ENCODE data around the gene PDS5B.
"Not testable (repeated sequence)": the region's sequence is repeated elsewhere in the genome, so short reads cannot be mapped to it uniquely, and the experiment has no call there.

Gene PDS5B, protein sequence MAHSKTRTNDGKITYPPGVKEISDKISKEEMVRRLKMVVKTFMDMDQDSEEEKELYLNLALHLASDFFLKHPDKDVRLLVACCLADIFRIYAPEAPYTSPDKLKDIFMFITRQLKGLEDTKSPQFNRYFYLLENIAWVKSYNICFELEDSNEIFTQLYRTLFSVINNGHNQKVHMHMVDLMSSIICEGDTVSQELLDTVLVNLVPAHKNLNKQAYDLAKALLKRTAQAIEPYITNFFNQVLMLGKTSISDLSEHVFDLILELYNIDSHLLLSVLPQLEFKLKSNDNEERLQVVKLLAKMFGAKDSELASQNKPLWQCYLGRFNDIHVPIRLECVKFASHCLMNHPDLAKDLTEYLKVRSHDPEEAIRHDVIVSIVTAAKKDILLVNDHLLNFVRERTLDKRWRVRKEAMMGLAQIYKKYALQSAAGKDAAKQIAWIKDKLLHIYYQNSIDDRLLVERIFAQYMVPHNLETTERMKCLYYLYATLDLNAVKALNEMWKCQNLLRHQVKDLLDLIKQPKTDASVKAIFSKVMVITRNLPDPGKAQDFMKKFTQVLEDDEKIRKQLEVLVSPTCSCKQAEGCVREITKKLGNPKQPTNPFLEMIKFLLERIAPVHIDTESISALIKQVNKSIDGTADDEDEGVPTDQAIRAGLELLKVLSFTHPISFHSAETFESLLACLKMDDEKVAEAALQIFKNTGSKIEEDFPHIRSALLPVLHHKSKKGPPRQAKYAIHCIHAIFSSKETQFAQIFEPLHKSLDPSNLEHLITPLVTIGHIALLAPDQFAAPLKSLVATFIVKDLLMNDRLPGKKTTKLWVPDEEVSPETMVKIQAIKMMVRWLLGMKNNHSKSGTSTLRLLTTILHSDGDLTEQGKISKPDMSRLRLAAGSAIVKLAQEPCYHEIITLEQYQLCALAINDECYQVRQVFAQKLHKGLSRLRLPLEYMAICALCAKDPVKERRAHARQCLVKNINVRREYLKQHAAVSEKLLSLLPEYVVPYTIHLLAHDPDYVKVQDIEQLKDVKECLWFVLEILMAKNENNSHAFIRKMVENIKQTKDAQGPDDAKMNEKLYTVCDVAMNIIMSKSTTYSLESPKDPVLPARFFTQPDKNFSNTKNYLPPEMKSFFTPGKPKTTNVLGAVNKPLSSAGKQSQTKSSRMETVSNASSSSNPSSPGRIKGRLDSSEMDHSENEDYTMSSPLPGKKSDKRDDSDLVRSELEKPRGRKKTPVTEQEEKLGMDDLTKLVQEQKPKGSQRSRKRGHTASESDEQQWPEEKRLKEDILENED (N-terminal part only)

DNA sequence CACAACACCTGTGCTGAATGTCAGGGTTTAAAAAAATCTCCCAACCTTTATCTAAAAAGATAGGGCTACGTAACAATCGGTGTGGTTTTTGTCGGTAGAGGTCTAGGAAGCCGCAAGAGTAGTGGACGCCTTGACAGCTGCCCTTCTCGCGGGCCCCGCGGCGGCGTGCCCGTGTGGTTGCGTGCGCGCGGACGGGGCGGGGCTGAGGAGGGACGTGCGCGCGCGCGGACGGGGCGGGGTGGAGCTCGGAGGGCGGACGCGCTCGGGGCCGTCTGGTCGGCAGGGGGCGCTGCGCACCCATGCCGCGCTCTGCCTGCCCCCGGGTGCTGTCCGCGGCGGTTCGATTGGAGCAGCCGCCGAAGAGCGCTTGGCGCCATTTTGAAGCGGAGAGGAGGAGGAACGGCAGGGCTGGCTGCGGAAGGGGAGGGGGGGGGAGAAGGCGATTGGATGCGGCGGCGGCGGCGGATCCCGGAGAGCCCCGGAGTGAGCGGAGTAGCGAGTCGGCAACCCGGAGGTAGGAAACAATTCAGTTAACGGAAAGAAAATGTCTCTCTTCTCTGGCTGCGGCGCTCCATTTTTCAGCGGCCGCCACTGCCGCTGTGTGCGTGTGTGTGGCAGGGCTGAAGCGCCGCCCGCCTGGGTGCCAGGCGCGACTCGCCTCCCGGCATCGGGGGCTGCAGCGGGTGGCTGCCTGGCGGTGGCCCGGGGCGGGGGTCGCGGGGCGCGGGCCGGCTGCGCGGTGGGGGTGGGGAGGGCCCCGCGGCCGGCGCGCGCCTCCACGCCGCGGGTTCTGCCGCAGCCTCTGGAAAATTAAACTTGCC is at the start of gene PDS5B:
Gene PDS5B, plus strand, starts transcription at position 373 of the 821 bp plus-strand sequence. CDS start 62,321 bp downstream, outside the sequence.
- DNase-seq: peak; percentile 85

DNA sequence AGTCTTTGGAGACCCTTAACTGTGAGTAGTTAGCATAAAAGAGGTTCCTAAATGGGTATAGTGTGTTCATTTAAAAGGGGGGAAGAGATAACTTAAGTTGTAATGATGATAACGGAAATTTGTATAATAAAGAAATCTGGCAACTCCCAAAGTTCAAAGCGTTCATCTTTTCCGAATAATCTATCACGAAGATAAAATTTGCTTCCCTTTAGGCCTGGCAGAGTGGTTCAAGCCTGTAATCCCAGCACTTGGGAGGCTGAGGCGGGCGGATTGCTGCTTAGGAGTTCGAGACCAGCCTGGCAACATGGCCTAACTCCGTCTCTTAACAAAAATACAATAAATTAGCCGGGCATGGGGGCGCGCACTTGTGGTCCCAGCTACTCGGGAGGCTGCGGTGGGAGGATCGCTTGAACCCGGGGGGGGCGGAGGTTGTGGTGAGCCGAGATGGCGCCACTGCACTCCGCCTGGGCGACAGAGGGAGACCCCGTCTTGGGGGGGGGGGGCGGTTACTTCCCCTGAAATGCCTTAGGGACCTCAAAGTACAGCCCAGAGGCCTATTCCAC is 48.6 kb upstream of the PDS5B start:
- no peak for DNase-seq

DNA sequence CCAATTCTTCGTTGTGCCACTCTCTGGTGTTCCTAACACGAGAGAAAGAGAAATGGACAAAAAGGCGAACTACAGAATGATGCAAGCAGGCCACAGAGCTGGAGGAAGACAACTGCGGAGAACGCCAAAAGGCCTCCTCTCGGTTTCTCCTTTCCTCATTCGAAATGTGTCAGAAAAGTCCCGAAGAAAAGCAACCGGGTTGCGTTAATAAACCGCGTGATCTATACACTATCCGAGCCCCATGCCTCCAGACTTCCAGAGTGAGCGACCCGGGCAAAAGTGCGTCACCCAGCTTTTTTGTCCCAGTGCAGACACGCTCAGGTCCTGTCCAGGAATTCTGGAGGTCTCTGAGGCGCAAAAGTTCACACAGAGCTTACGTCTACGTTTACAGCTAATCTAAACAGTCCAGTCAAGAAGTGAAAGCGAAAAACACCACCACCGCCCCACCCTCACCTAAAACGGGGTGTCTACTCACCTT is 48.1 kb upstream of the PDS5B start:
- DNase-seq: no peak

DNA sequence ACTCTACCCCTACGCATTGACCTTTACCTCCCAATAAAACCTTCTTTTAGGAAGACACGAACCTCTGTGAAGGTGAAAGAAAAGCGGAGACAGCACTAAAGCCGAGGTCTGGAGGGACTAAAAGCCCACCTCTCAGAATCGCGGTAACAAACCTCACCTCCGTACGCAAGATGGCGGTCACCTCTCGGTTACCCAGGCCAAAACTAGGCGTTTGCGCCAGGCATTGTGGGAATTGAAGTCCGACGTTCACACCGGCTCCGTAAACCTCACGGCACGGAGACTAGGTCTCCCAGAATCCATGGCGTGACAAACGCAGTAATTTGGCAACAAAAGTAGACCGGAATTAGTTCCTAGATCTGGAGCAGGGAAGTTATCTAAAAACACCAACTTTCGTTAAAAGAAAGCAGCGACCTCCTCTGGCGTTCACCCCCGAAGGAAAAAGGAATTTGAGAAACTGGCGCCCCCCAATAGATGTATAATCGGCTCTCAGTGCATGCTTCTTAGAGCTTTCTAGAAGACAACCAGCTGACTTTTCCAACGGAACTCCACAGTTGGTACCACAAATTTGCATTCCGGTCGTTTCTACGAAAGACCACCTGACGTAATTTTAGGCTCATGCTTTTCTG is 47.5 kb upstream of the PDS5B start, which contains the start of gene N4BP2L2:
Gene N4BP2L2, minus strand, starts transcription at position 175 of the 626 bp plus-strand sequence. CDS start 1,768 bp downstream, outside the sequence.
- DNase-seq: peak; percentile 94

DNA sequence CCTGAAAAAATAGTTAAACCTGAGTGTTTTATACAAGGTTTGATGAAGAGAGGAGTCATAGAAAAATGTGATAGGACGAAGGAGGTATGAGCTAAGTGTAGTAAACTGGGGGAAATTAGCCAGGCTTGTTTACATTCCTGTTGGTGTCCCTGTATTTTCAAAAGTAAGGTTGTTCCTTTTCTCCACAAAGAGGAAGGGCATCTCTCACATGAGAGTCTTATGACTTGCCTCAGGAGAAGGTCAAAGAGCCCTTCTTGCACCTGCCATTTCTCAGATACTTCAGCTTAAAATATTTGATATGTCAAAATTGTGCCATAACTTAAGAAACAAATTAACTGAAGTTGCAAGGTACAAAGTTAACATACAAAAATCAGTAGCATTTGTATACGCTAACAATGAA is 44.0 kb upstream of the PDS5B start:
- no peak for DNase-seq

DNA sequence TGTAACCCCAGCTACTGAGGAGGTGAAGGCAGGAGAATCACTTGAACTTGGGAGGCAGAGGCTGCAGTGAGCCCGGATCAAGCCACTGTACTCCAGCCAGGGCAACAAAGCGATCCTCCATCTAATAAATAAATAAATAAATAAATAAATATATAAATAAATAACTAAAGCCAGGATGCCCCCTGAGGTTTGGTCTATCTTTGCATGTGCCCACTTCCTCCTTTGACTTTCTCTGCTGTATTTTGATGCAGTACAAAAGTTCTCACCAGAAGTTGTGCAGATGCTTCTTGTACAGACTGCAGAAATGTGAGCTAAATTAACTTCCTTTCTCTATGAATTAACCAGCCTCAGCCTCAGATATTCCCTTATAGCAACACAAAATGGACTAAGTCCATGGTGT is 41.2 kb upstream of the PDS5B start:
- DNase-seq: no peak

DNA sequence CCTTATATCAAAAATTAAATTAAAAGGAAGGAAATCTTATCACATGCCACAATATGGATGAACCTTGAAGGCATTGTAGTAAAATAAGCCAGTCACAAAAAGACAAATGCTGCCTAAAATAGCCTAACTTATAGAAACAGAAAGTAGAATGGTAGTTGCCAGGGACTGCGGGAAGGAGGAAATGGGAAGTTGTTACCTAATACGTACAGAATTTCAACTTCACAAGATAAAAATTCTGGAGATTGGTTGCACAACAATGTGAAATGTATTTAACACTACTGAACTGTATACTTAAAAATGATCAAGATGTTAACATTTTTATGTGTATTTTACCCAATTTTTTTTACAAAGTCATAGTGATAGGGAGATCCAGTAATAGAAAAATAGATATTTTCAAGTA is 37.4 kb upstream of the PDS5B start:
- DNase-seq: no peak

DNA sequence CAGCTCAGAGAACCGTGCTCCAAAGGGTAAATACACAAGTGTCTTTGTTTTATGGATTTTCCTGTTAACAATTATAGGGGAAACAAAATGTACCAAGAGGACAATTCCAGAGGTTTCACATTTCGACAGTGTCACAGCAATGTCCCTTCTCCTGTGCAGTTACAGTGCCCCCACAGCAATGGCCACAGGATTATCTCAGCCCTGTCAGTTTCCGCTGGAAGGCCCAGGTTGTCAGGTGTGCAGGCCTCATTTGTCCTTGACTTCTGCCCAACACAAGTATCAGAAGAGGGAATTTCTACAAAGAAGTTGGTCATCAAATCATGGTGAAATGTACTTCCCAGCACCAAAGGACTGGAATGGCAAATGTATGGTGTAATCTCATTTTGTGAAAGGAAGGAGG is 36.5 kb upstream of the PDS5B start:
- DNase-seq: no peak

DNA sequence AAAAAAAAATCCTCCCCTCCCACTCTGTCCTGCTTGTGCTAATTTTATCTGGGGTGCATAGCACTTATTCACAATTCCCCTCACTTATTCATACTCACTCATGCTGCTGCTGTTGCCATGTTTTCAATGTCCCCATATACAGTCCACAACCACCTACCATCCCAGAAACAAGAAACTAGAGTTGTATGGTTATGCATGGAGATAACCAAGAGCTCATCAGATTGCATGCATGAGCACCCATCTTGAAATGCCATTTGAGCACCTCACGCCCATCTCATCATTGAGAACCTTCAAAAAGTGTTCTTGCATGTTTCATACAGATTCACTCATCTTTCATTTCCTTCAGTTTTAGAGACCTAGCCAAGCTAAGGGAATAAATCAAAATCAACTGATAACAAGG is 32.5 kb upstream of the PDS5B start:
- DNase-seq: no peak

DNA sequence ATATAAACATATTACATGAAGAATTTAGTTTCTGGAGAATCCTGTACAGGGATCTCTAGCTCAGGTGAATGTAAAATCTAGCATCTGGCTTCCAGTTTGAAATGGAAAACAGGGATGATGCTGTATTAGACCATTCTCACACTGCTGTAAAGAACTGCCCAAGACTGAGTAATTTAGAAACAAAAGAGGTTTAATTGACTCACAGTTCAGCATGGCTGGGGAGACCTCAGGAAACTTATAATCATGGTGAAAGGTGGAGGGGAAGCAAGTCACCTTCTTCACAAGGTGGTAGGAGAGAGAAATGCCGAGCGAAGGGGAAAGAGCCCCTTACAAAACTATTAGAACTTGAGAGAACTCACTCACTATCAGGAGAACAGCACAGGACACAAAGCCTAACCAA is 30.6 kb upstream of the PDS5B start:
- DNase-seq: no peak

DNA sequence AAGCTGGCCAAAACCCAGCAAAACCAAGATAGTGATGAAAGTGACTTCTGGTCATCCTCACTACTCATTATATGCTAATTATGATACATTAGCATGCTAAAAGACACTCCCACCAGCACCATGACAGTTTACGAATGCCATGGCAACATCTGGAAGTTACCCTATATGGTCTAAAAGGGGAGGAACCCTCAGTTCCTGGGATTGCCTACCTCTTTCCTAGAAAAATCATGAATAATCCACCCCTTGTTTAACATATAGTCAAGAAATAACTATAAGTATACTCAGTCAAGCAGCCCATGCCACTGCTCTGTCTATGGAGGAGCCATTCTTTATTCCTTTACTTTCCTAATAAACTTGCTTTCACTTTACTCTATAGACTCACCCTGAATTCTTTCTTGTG is 25.4 kb upstream of the PDS5B start:
- DNase-seq: not testable (repeated sequence)

DNA sequence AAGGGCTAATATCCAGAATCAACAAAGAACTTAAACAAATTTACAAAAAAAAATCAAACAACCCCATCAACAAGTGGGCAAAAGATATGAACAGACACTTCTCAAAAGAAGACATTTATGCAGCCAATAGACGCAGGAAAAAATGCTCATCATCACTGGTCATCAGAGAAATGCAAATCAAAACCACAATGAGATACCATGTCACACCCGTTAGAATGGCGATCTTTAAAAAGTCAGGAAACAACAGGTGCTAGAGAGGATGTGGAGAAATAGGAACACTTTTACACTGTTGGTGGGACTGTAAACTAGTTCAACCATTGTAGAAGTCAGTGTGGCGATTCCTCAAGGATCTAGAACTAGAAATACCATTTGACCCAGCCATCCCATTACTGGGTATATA is 10.6 kb upstream of the PDS5B start:
- DNase-seq: not testable (repeated sequence)

DNA sequence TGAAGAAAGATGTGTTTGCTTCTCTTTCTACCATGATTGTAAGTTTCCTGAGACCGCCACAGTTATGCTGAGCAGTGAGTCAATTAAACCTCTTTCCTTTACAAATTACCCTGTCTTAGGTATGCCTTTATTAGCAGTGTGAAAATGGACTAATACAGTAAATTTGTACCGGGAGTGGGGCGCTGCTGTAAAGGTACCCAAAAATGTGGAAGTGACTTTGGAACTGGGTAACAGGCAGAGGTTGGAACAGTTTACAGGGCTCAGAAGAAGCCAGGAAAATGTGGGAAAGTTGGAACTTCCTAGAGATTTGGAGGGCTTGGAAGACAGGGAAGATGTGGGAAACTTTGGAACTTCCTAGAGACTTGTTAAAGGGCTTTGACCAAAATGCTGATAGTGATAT is 9.2 kb upstream of the PDS5B start:
- DNase-seq: no peak

DNA sequence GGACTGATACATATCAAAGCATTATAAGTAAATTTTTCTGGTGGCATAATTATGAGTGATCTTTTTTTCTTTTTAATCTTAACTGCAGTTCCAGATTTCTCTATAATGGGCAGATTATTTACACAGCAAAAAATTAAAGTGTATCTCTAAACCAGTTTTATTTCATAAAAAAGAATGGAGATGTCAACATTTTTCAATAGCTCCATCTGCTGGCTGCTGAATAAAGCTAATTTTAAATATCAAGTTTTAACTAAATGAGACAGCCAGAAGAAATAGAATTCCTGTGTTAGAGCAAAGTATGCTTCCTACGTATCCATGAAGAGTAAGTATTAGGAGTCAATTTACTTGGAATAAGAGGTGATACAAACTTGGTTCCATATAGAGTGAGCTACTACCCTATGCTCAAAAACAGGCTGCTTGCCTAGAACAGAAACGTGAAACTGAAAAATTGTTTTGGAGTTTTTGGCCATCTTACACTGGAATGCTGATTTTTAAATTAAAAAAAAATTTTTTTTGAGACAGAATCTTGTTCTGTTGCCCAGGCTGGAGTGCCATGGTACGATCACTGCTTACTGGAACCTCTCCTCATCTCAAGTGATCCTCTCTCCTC is 5.0 kb upstream of the PDS5B start:
- DNase-seq: peak; percentile 40

DNA sequence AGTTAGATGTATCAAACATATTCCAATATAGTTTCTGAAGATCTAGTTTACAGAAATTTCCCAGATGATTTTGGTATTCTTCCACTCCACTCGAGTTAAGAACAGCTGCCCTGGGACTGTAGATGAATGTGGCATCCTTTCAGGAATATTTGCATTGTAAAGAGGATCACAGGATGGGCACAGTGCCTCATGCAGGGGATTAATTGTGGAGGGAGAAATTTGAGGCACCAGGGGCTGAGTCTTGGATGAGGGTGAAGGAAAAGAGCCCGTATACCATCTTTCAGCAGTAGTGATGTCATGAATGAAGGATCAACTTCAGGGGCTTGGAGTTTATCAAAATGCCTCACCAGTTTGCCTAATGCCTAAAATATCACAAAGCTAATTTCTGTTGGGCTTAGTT is 4.0 kb upstream of the PDS5B start:
- no peak for DNase-seq

DNA sequence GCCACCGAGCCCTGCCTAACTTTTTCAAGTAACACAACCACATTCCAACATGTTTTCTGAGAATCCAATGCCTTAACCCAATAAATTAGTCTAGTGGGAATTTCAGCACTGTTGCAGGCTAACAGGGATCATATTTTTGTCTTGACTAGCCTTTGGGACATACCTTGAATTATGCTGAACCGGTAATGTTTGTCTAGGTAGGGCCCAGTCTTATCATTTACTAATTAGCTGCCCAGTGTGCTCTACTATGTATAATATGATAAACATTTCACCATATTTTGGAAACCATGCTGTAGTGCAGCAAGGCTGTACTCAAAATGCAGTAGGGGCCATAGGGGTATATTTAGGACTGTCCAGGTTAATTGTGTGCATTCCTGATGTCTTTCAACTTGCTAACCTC is 3.3 kb upstream of the PDS5B start:
- DNase-seq: no peak

DNA sequence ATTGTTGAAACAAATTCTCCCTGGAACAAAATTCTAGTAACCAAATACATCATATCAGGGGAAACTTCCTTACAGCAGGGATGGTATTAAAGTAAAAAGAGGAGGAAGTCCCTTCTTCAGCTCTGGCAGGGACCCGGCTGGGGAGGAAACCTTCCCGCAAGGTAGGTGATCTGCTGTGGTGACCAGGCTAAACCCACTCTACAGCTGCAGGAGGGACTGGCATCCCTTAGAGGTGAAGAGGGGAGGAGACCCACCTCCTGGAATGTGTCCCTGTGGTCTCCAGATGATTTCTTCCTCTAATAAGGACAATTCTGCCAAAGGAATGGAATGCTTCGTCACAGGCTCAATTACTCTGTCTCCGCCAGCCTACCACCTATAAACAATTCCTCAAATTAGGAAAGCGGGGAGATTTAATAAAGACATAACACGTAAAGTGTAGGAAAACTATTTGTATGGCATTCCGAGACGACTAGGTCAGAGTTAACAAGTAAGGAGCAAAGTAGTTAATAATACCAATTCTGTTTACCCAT is 637 bp upstream of the PDS5B start:
- DNase-seq: no peak

DNA sequence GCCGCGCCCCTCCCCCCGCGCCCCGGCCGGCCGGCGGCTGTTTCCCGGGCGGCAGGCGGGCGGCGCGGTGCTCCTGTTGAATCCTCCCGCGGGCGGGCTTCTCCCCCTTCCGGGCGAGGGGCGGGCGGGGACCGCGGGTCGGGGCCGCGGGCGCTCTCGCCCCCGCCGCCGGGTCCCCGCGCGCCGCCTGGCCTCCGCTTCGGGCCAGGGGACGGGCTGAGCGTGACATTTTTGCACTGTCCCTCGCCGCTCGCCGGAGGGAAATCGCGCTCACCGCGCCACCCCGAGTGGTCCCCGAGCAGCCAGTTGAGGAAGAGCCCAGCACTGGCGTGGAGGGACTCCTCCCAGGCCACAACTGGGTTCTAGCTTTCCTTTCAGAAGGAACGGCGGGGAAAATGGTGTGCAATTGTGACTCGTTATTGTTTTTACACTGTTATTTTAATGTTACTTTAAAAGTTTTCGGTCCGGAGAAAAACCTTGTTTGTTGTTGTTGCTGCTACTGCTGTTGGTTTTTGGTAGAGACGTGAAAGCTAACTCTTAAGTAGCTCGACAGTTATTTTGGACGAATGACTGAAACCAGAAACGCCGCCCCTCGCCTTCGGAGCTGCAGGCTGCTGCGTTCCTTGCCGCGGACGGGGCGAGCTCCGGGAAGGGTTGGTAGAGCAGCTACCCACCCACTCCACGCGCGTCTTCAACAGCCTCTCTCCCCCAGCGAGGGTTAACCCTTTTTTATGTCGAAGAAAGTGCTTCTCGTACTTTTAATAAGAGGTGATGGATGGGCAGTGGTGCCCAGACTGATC is 959 bp downstream of the PDS5B start:
- peak; percentile 48 for DNase-seq

DNA sequence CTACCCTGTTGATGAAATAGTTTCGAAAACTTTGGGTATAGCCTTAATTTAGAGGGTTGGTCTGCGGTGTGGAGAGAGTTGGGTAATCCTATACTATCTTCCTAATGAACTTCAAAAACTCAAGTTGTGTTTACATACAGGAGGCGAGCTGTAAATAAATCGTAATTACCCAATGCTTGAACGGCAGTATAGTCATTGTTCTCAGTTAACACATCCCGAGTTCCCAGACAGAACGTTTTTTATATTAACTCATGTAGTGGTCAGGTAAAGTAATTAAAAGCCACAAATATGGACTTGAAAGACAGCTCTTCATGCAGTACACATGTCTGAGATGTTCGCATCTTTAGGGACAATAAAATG is 1.5 kb downstream of the PDS5B start:
- no peak for DNase-seq

DNA sequence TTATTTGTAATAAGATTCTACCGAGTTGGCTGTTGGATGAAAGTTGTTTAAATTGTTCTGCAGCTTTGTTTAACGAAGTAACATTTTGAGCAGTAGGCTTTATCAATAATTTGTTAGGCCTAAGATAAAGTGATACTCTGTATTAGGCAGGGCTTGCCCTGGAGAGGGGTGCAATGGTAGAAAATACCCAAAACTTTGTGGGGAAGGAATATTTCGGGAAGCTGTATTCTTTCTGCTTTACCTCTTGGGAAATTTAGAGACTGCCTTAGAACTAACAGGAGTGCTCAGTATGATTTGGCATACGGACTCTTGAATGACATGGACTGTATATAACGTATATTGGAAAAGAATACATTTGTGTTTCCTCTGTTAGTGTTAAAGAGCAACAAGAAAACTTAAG is 2.5 kb downstream of the PDS5B start:
- no peak for DNase-seq
